Cardiac fibroblast (primary cell): ENCODE results near the gene PLAGL2.
A peak's percentile ranks its signal among the peaks of the same experiment; 100 is the strongest.
"Not testable (repeated sequence)": the region's sequence is repeated elsewhere in the genome, so short reads cannot be mapped to it uniquely, and the experiment has no call there.

Experiments
- DNase-seq, 2 donors: peaks; one replicate each; pipeline versions ENCODE4 v3.0.0 to v3.0.0-alpha.2; 2010; ENCODE audit warnings: low read depth in 2 of 2
- H3K4me3 ChIP-seq, 2 donors: replicated peaks in 1 of 2; 1 replicate in 1 of 2; 2 replicates in 1 of 2; pipeline ENCODE4 v1.5.1; 2011; ENCODE audit warnings: low read depth in 2 of 2, low read length in 2 of 2, mild to moderate bottlenecking in 2 of 2, moderate library complexity in 1 of 2
- CTCF ChIP-seq: IDR thresholded peaks from one replicate; pipeline ENCODE4 v1.5.1; 2011; ENCODE audit warnings: low read depth, mild to moderate bottlenecking, low read length, inconsistent platforms

PLAGL2 gene

GRCh38 chr20:32181606-32182005 lies 25.9 kb downstream of the PLAGL2 start:
- no peak overlapping the region for H3K4me3 ChIP-seq
- no peak for TF ChIP-seq CTCF
- no peak for DNase-seq

GRCh38 chr20:32179934-32180333 lies 27.6 kb downstream of the PLAGL2 start:
- no peak for TF ChIP-seq CTCF
- H3K4me3 ChIP-seq = no peak overlapping the region
- no peak for DNase-seq

GRCh38 chr20:32179515-32179914 lies 28.0 kb downstream of the PLAGL2 start:
- no peak overlapping the region for H3K4me3 ChIP-seq
- DNase-seq = no peak
- TF ChIP-seq CTCF = no peak

GRCh38 chr20:32177696-32178095 lies 29.8 kb downstream of the PLAGL2 start:
- H3K4me3 ChIP-seq, DNase-seq: not testable (repeated sequence)

GRCh38 chr20:32168184-32168910 lies 39.2 kb downstream of the PLAGL2 start:
- peak in 1 of 2 donors; percentile 72 for DNase-seq

GRCh38 chr20:32167552-32167951 lies 40.0 kb downstream of the PLAGL2 start:
- no peak overlapping the region for H3K4me3 ChIP-seq
- TF ChIP-seq CTCF = no peak
- no peak for DNase-seq

More at GRCh38 chr20:32168184-32168910, 39.2 kb downstream of the PLAGL2 start:
- no peak for TF ChIP-seq CTCF
- H3K4me3 ChIP-seq = no peak overlapping the region

GRCh38 chr20:32165836-32166545 lies 41.6 kb downstream of the PLAGL2 start:
- no peak overlapping the region for H3K4me3 ChIP-seq
- no peak for TF ChIP-seq CTCF
- peak in 1 of 2 donors; percentile 71 for DNase-seq
